GM19372 (cell line): ENCODE data around the gene DAPK2.
"Not testable (repeated sequence)": the region's sequence is repeated elsewhere in the genome, so short reads cannot be mapped to it uniquely, and the experiment has no call there.

Source experiments
- ATAC-seq: cut with Tn5 transposase; IDR thresholded peaks from one replicate; pipeline ENCODE4 v1.9.1; 2021; ENCODE audit warnings: mild to moderate bottlenecking, low read depth, moderate library complexity; ENCODE audit not compliant: unreplicated experiment

Gene DAPK2

GRCh38 chr15:64046421-64047153 lies at the start of gene DAPK2:
Gene DAPK2 (minus strand): TSS chr15:64046485. CDS start chr15:64040261, 6,224 bp downstream.
- peak; percentile 50 for ATAC-seq

GRCh38 chr15:64095431-64095794 lies 49.1 kb upstream of the DAPK2 start:
- ATAC-seq: no peak

GRCh38 chr15:64093627-64094417 lies 47.5 kb upstream of the DAPK2 start, which contains the start of gene CIAO2A:
Gene CIAO2A (minus strand): TSS chr15:64093838. CDS start chr15:64093768, 70 bp downstream.
- peak; percentile 57 for ATAC-seq

- peak; percentile 15 for ATAC-seq
Measured at GRCh38 chr15:64092864-64093626, 46.8 kb upstream of the DAPK2 start.

- ATAC-seq: no peak
Measured at GRCh38 chr15:64092075-64092820, 46.0 kb upstream of the DAPK2 start.

- ATAC-seq: no peak
Measured at GRCh38 chr15:64090527-64090926, 44.2 kb upstream of the DAPK2 start.

- no peak for ATAC-seq
Measured at GRCh38 chr15:64089543-64090280, 43.4 kb upstream of the DAPK2 start.

- no peak for ATAC-seq
Measured at GRCh38 chr15:64082757-64083156, 36.5 kb upstream of the DAPK2 start.

GRCh38 chr15:64073496-64073895 lies 27.2 kb upstream of the DAPK2 start:
- ATAC-seq: not testable (repeated sequence)

GRCh38 chr15:64072812-64073211 lies 26.5 kb upstream of the DAPK2 start:
- ATAC-seq: no peak

- no peak for ATAC-seq
Measured at GRCh38 chr15:64071931-64072765, 25.9 kb upstream of the DAPK2 start.

GRCh38 chr15:64070965-64071851 lies 24.9 kb upstream of the DAPK2 start:
- no peak for ATAC-seq

- no peak for ATAC-seq
Measured at GRCh38 chr15:64070106-64070505, 23.8 kb upstream of the DAPK2 start.

- ATAC-seq: no peak
Measured at GRCh38 chr15:64068133-64068532, 21.8 kb upstream of the DAPK2 start.

- no peak for ATAC-seq
Measured at GRCh38 chr15:64067564-64068030, 21.3 kb upstream of the DAPK2 start.

GRCh38 chr15:64066451-64066850 lies 20.2 kb upstream of the DAPK2 start:
- ATAC-seq: no peak

- no peak for ATAC-seq
Measured at GRCh38 chr15:64060716-64061115, 14.4 kb upstream of the DAPK2 start.

- not testable (repeated sequence) for ATAC-seq
Measured at GRCh38 chr15:64059104-64059503, 12.8 kb upstream of the DAPK2 start.
